ENCODE results near the gene RGS7. TPM values are rescaled to one million over a fixed set of nuclear protein-coding genes. Genes with fewer than 3 reads are reported as not detected.
"Not testable (repeated sequence)": the region's sequence is repeated elsewhere in the genome, so short reads cannot be mapped to it uniquely, and the experiment has no call there.

Gene RGS7
- polyA plus RNA-seq, 1 donor: 2.1 TPM

DNA sequence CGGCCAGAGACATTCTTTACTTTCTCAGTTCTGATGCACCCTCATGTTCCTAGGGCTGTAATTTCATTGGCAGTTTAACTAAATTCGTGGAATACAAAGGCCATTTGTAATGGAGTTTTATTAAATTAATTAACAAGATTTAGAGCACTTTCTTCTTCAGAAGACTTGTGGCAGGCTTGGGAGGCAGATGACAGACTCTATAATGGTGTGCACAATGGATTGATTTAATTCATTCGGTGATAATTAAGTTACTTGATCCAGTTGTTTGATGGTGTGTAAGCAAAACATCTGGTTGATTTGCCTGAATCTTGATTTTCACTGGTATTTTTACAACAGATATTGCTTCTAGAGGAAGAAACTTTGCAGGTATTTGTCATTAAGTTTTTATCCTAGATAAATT lies 383.1 kb downstream of the RGS7 start:
- no peak for DNase-seq
- WGBS (ENCODE audit: insufficient coverage, low lambda C conversion rate): 92% methylated on average over 2 of the region's 3 CpGs

DNA sequence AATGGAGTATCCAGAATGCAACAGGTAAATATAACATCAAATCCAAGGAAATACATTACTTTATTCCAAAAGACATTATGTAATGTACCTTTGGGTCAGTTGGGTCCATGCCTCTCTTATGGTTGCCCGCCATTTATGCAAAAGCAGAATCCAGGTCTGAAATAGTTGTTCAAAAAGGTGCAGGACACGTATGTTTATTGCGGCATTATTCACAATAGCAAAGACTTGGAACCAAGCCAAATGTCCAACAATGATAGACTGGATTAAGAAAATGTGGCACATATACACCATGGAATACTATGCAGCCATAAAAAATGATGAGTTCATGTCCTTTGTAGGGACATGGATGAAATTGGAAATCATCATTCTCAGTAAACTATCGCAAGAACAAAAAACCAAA lies 384.9 kb downstream of the RGS7 start:
- WGBS (ENCODE audit: insufficient coverage, low lambda C conversion rate): 100% methylated on average over 1 of the region's 4 CpGs
- not testable (repeated sequence) for H3K4me1 ChIP-seq (ENCODE audit: control insufficient read depth, insufficient read depth, low read length); DNase-seq; H3K4me3 ChIP-seq (ENCODE audit: low read length); H3K36me3 ChIP-seq (ENCODE audit: control insufficient read depth, insufficient read depth, low read length); H3K27ac ChIP-seq (ENCODE audit: low read length); H3K27me3 ChIP-seq (ENCODE audit: control insufficient read depth, insufficient read depth, low read length); H3K9me3 ChIP-seq (ENCODE audit: control insufficient read depth, low read depth, low read length)

More for the DNA sequence above, 383.1 kb downstream of the RGS7 start:
- no peaks in the 10 kb centered on the region for H3K36me3 ChIP-seq (ENCODE audit: control insufficient read depth, insufficient read depth, low read length)
- no peak overlapping the region for H3K27ac ChIP-seq (ENCODE audit: low read length)
- H3K9me3 ChIP-seq (ENCODE audit: control insufficient read depth, low read depth, low read length): no peaks in the 10 kb centered on the region
- no peak overlapping the region for H3K4me3 ChIP-seq (ENCODE audit: low read length)
- H3K4me1 ChIP-seq (ENCODE audit: control insufficient read depth, insufficient read depth, low read length): peaks cover 2% of the 10 kb centered on the region
- H3K27me3 ChIP-seq (ENCODE audit: control insufficient read depth, insufficient read depth, low read length): no peaks in the 10 kb centered on the region

DNA sequence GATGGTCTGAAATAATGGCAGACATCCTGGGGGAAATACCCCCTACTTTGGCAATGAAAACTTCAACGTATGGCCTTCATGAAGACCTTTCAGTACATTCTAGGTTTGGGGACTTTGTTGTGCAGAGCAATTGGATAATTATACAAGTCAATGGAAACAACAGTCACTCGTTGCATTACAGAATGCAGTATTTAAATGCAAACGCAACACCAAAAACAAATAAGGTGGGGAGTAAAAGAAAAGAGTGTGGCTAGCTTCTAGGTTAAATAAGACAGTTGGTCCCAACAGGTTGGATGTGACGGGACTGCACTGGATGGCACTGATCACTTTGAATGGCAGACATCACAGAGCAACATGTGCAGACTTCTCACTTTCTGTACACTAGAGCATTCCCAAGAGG lies 386.8 kb downstream of the RGS7 start:
- Histone ChIP-seq H3K27ac (ENCODE audit: low read length) (no peak overlapping the region), H3K36me3 (ENCODE audit: control insufficient read depth, insufficient read depth, low read length) (no peaks in the 10 kb centered on the region), H3K4me1 (ENCODE audit: control insufficient read depth, insufficient read depth, low read length) (peaks cover 21% of the 10 kb centered on the region), H3K9me3 (ENCODE audit: control insufficient read depth, low read depth, low read length) (no peaks in the 10 kb centered on the region), H3K27me3 (ENCODE audit: control insufficient read depth, insufficient read depth, low read length) (no peaks in the 10 kb centered on the region), H3K4me3 (ENCODE audit: low read length) (no peak overlapping the region)
- WGBS (ENCODE audit: insufficient coverage, low lambda C conversion rate): 90% methylated on average over 2 of the region's 4 CpGs
- DNase-seq: no peak

DNA sequence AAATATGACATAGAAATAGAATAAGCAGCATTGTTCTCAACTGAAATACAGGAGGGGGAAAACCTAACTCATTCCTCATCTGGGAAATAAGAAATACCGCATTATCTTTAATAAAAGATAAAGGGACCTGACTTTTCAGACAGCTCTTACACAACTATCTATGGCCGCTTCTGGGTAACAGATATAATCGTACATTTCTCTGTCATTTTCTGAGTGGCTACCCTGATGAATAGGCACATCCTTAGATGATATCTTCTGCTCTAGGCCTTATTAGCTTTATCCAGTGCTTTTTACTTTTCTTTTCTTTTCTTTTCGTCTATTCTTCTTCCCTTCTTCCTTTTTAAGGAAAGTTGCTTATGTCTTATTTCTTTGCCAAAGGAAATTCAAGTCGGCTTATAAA lies 388.1 kb downstream of the RGS7 start:
- no peaks in the 10 kb centered on the region for H3K27me3 ChIP-seq (ENCODE audit: control insufficient read depth, insufficient read depth, low read length)
- H3K27ac ChIP-seq (ENCODE audit: low read length): no peak overlapping the region
- H3K4me3 ChIP-seq (ENCODE audit: low read length): no peak overlapping the region
- 73% methylated on average over 4 of the region's 5 CpGs for WGBS (ENCODE audit: insufficient coverage, low lambda C conversion rate)
- H3K36me3 ChIP-seq (ENCODE audit: control insufficient read depth, insufficient read depth, low read length): no peaks in the 10 kb centered on the region
- peaks cover 23% of the 10 kb centered on the region for H3K4me1 ChIP-seq (ENCODE audit: control insufficient read depth, insufficient read depth, low read length)
- H3K9me3 ChIP-seq (ENCODE audit: control insufficient read depth, low read depth, low read length): no peaks in the 10 kb centered on the region
- DNase-seq: no peak

DNA sequence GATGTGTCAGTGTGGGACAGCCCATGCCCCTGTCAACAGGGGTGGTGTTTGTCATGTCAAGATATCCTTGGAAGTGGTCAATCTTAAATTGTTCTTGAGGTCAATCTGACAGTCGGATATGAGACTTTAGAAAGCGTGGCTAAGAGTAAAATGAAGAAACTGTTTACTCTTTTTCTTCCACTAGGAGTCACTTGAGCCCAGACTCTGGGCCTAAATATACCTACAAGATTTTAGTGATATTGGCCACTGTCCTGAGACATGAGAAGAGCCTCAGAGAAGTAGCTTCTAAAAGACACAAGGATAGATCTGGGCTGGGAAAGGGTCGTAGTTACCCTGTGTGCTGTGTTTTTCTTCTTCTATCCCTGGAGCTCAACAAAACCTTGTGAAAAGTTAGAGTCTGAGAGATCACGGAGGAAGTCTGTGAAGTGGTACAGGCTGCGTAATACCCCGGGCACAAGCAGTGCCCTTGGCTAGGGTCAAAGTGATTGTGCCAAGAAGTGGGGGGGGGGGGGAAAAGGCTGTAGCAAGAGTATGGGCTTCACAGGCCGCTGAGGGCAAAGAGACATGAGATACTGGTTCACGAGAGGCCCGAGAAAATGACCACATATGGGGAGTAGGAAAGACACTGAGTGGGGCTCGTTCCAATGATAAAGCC lies 389.8 kb downstream of the RGS7 start:
- H3K27ac ChIP-seq (ENCODE audit: low read length): no peak overlapping the region
- no peaks in the 10 kb centered on the region for H3K27me3 ChIP-seq (ENCODE audit: control insufficient read depth, insufficient read depth, low read length)
- H3K4me3 ChIP-seq (ENCODE audit: low read length): no peak overlapping the region
- peak in 1 of 2 donors; percentile 18 for DNase-seq
- H3K9me3 ChIP-seq (ENCODE audit: control insufficient read depth, low read depth, low read length): no peaks in the 10 kb centered on the region
- no CpG with 5 or more reads among the region's 10 CpGs for WGBS (ENCODE audit: insufficient coverage, low lambda C conversion rate)
- H3K4me1 ChIP-seq (ENCODE audit: control insufficient read depth, insufficient read depth, low read length): peaks cover 23% of the 10 kb centered on the region
- no peaks in the 10 kb centered on the region for H3K36me3 ChIP-seq (ENCODE audit: control insufficient read depth, insufficient read depth, low read length)

DNA sequence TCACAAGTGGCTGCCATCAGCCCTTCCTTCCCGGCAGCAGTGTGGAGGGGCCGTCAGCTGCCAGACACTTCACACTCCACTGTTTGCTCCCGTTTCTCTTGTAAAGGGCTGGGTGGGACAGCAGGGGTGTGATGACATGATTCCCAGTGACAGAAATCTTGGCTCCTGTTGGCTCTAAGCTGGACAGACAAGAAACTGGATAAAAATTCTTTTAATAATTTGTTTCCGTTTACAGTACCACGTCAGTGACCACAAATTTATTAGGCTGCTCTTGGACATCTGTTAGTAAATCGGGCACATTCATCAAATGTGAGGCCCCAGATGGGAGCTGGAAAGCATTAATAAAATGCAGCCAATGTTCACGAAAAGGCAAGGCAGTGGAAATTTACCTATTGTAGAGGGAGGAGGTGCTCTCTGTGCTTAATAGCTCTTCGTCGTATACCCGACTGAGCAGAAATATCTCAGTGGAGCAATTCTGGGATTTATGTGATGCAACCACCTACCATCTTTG lies 391.4 kb downstream of the RGS7 start:
- DNase-seq: peak; percentile 13 to 31
- H3K9me3 ChIP-seq (ENCODE audit: control insufficient read depth, low read depth, low read length): no peaks in the 10 kb centered on the region
- no CpG with 5 or more reads among the region's 10 CpGs for WGBS (ENCODE audit: insufficient coverage, low lambda C conversion rate)
- H3K4me3 ChIP-seq (ENCODE audit: low read length): no peak overlapping the region
- H3K27me3 ChIP-seq (ENCODE audit: control insufficient read depth, insufficient read depth, low read length): no peaks in the 10 kb centered on the region
- peak overlapping the region; percentile 55 for H3K27ac ChIP-seq (ENCODE audit: low read length)
- H3K36me3 ChIP-seq (ENCODE audit: control insufficient read depth, insufficient read depth, low read length): no peaks in the 10 kb centered on the region
- peaks cover 23% of the 10 kb centered on the region for H3K4me1 ChIP-seq (ENCODE audit: control insufficient read depth, insufficient read depth, low read length)

DNA sequence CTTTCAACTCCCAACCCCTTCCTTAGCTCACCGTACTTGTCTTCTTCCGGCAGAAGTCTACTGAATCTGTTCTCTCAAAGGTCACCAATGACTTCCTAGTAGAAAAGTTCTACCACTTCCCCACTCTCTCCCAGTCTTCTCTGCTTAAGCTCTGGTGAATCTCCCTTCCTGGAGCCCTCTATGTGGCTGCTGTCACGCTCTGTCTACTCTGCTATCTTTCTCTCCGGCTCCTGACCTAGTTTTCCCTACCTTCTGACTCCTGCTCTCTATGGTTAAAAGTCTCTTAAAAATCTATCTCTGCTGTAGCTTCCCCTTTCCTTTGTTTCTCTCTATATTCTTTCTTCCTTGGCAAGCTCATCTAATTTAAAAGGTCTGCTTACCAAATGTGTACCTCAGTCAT lies 394.9 kb downstream of the RGS7 start:
- H3K27me3 ChIP-seq (ENCODE audit: control insufficient read depth, insufficient read depth, low read length): no peaks in the 10 kb centered on the region
- 79% methylated on average over 2 of the region's 4 CpGs for WGBS (ENCODE audit: insufficient coverage, low lambda C conversion rate)
- H3K27ac ChIP-seq (ENCODE audit: low read length): no peak overlapping the region
- no peak for DNase-seq
- no peaks in the 10 kb centered on the region for H3K9me3 ChIP-seq (ENCODE audit: control insufficient read depth, low read depth, low read length)
- no peak overlapping the region for H3K4me3 ChIP-seq (ENCODE audit: low read length)
- H3K36me3 ChIP-seq (ENCODE audit: control insufficient read depth, insufficient read depth, low read length): no peaks in the 10 kb centered on the region
- H3K4me1 ChIP-seq (ENCODE audit: control insufficient read depth, insufficient read depth, low read length): peaks cover 19% of the 10 kb centered on the region

DNA sequence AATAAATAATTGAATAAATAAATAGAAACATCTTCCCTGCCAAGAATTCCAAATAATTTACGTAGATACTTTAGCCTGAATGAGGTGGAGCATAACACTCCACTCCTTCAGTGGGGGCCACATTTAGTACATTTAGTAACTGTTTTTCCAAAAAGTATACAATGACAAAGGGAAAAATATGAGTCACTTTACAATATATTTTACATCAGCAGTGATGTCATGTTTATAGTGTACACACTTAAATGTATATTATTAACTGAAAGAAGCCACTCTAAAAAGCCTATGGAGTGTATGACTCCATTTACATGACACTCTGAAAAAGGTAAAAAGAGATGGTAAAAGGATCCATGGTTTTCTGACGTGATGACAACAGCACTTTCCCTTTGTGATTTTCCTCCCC lies 400.6 kb downstream of the RGS7 start:
- Histone ChIP-seq H3K36me3 (ENCODE audit: control insufficient read depth, insufficient read depth, low read length) (no peaks in the 10 kb centered on the region), H3K4me3 (ENCODE audit: low read length) (no peak overlapping the region), H3K9me3 (ENCODE audit: control insufficient read depth, low read depth, low read length) (no peaks in the 10 kb centered on the region), H3K27ac (ENCODE audit: low read length) (no peak overlapping the region), H3K27me3 (ENCODE audit: control insufficient read depth, insufficient read depth, low read length) (no peaks in the 10 kb centered on the region), H3K4me1 (ENCODE audit: control insufficient read depth, insufficient read depth, low read length) (no peaks in the 10 kb centered on the region)
- no CpG with 5 or more reads among the region's 2 CpGs for WGBS (ENCODE audit: insufficient coverage, low lambda C conversion rate)
- DNase-seq: no peak

DNA sequence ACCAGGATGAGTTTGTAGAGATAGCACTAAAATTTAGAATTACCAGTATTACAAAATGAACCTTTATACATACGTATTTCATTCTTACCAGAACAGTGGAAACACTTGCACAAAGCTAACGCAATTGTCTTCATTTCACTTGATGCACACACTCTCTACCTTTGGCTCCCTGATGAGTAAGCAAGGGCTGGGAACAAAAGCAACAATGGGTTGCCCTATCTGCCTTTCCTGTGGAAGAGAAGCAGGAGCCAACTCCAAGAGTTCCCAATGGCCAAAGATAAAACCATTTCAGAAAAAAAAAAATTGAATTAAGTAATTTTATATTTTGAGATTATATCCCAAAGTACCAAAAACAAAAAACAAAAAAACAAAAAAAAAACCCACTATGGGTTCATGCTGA lies 401.0 kb downstream of the RGS7 start:
- H3K36me3 ChIP-seq (ENCODE audit: control insufficient read depth, insufficient read depth, low read length): no peaks in the 10 kb centered on the region
- no peaks in the 10 kb centered on the region for H3K4me1 ChIP-seq (ENCODE audit: control insufficient read depth, insufficient read depth, low read length)
- WGBS (ENCODE audit: insufficient coverage, low lambda C conversion rate): 50% methylated on average over 2 of the region's 2 CpGs
- DNase-seq: no peak
- H3K9me3 ChIP-seq (ENCODE audit: control insufficient read depth, low read depth, low read length): no peaks in the 10 kb centered on the region
- H3K27me3 ChIP-seq (ENCODE audit: control insufficient read depth, insufficient read depth, low read length): no peaks in the 10 kb centered on the region
- no peak overlapping the region for H3K27ac ChIP-seq (ENCODE audit: low read length)
- no peak overlapping the region for H3K4me3 ChIP-seq (ENCODE audit: low read length)

DNA sequence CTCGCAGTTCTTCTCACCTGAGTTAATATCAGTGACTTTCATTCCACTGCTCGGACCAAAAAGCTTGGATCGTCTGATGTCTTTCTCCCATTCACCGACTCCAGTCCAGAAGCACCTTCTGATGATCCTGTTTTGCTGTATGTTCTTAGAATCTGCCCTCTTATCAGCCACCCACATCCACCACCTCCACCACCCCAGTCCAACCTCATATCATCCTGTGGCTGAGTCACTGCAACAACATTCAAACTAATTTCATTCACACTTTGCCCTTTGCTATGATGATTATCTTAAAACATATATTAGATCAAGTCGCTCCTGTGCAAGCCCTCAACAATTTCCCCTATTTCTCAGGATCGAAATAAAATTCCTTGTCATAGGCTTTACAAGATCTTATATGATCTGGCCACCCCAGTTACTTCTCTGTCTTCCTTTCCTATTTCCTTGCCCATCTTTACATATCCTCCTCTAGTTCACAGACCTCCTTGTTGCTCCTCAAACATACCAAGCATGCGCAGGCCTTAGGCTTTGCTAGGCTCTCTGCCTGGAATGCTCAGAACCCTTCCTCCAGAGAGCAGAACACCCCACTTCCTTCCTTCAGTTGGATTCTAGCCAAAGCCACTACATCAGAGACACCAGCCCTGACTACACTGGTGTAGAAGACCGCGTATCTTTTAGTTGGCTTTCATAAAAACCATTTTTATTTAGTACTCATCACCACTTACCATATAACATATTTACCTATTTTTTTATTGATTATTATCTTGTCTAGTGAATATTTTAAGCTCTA lies 409.4 kb downstream of the RGS7 start:
- H3K27me3 ChIP-seq (ENCODE audit: control insufficient read depth, insufficient read depth, low read length): no peaks in the 10 kb centered on the region
- no peaks in the 10 kb centered on the region for H3K36me3 ChIP-seq (ENCODE audit: control insufficient read depth, insufficient read depth, low read length)
- DNase-seq: peak in 1 of 2 donors; percentile 23
- H3K9me3 ChIP-seq (ENCODE audit: control insufficient read depth, low read depth, low read length): no peaks in the 10 kb centered on the region
- no peak overlapping the region for H3K27ac ChIP-seq (ENCODE audit: low read length)
- 75% methylated on average over 4 of the region's 9 CpGs for WGBS (ENCODE audit: insufficient coverage, low lambda C conversion rate)
- H3K4me1 ChIP-seq (ENCODE audit: control insufficient read depth, insufficient read depth, low read length): no peaks in the 10 kb centered on the region
- no peak overlapping the region for H3K4me3 ChIP-seq (ENCODE audit: low read length)

Measured in large intestine (tissue), 3 donors.